Esophagus squamous epithelium (tissue), 5 donors: ENCODE measurements around the gene SMIM41. TPM values are rescaled to one million over a fixed set of nuclear protein-coding genes. Genes with fewer than 3 reads are reported as not detected.

ENCODE experiments used
- DNase-seq: peaks from one replicate; lab custom pipeline; 2025; lab: John Stamatoyannopoulos, UW
- H3K27ac ChIP-seq, 4 donors: fragments of 200-600 bp; sonication (generic); one replicate each; pipeline ENCODE4 v1.5.1; 2016 to 2019; ENCODE audit warnings: mild to moderate bottlenecking in 1 of 4
- H3K27me3 ChIP-seq, 4 donors: fragments of 200-600 bp; sonication (generic); 1 replicate in 3 of 4; 2 replicates in 1 of 4; pipeline versions ENCODE4 v1.5.1 to v1.6.0; 2017 to 2021; ENCODE audit warnings: antibody characterized with exemption in 1 of 4
- H3K36me3 ChIP-seq, 3 donors: fragments of 200-600 bp; sonication (generic); one replicate each; pipeline ENCODE4 v1.5.1; 2016 to 2019
- H3K4me1 ChIP-seq, 3 donors: fragments of 200-600 bp; sonication (generic); one replicate each; pipeline ENCODE4 v1.5.1; 2017 to 2019
- H3K4me3 ChIP-seq, 4 donors: fragments of 200-600 bp; sonication (generic); 1 replicate in 3 of 4; 2 replicates in 1 of 4; pipeline ENCODE4 v1.5.1; 2016 to 2019; ENCODE audit warnings: mild to moderate bottlenecking in 2 of 4, moderate library complexity in 1 of 4
- H3K9me3 ChIP-seq, 3 donors: fragments of 200-600 bp; sonication (generic); one replicate each; pipeline ENCODE4 v1.5.1; 2016 to 2019
- CTCF ChIP-seq, 6 experiments: fragments of 450-650 bp in 4 of 6; fragments of 200-600 bp in 2 of 6; sonication (generic) in 2 of 6; IDR thresholded peaks; one replicate each; pipeline ENCODE4 v1.5.1; 2016 to 2019; ENCODE audit warnings: antibody characterized with exemption in 6 of 6, mild to moderate bottlenecking in 4 of 6, moderate library complexity in 4 of 6
- POLR2A ChIP-seq, 4 donors: fragments of 450-650 bp; IDR thresholded peaks; one replicate each; pipeline ENCODE4 v1.6.1; 2017; ENCODE audit warnings: antibody characterized with exemption in 4 of 4, mild to moderate bottlenecking in 4 of 4, moderate library complexity in 3 of 4
- WGBS, 2 donors: methylation state at CpG; one replicate each; pipeline ENCODE4 v1.1.5; 2018; 5-methylcytosine and 5-hydroxymethylcytosine counted together
- intact Hi-C: fragments of 100-400 bp; cut with DNase I; formaldehyde crosslinking; loops from one replicate; pipeline ENCODE4 v1.15.0; 2022
- total RNA-seq, 4 donors: library from RNA; depleted of rRNA; stranded (reverse); fragments of >200 nt; gene quantifications; one replicate each; pipeline ENCODE4 v1.1.0, GENCODE V29; 2016
- donor health status: DM: yes; HTN: yes; CAD: no.

SMIM41 gene
- total RNA-seq, 4 donors from 2014 or later: 0.50 to 5.7 (median 1.8) TPM; not detected in 1

- DNase-seq: no peak
- no peaks in the 10 kb centered on the region for H3K36me3 ChIP-seq
- H3K27ac ChIP-seq: no peak overlapping the region
- peaks cover 0 to 59% (median 0%) of the 10 kb centered on the region in 4 donors for H3K27me3 ChIP-seq
- peaks cover 0 to 20% (median 14%) of the 10 kb centered on the region in 3 donors for H3K4me1 ChIP-seq
- H3K9me3 ChIP-seq: no peaks in the 10 kb centered on the region
- TF ChIP-seq CTCF (IDR thresholded peaks at IDR 0.05) (no peak), POLR2A (IDR thresholded peaks at IDR 0.05) (no peak)
- WGBS, 2 donors: 30 to 43% methylated on average over 8 to 9 of the region's 9 CpGs
- intact Hi-C loops: no loop called here
- no peak overlapping the region for H3K4me3 ChIP-seq
Measured at GRCh38 chr12:52086366-52086765, 6.9 kb downstream of the SMIM41 start.

GRCh38 chr12:52086944-52087835, 7.7 kb downstream of the SMIM41 start:
- Histone ChIP-seq H3K27me3 (peaks cover 0 to 66% (median 0%) of the 10 kb centered on the region in 4 donors), H3K4me1 (peaks cover 0 to 12% (median 7%) of the 10 kb centered on the region in 3 donors), H3K36me3 (no peaks in the 10 kb centered on the region), H3K4me3 (no peak overlapping the region), H3K27ac (no peak overlapping the region), H3K9me3 (no peaks in the 10 kb centered on the region)
- TF ChIP-seq CTCF (IDR thresholded peaks at IDR 0.05): no peak
- TF ChIP-seq POLR2A (IDR thresholded peaks at IDR 0.05): no peak
- intact Hi-C loops: no loop called here
- DNase-seq: no peak
- 70 to 80% methylated on average over 17 to 20 of the region's 22 CpGs for WGBS, 2 donors

DNA sequence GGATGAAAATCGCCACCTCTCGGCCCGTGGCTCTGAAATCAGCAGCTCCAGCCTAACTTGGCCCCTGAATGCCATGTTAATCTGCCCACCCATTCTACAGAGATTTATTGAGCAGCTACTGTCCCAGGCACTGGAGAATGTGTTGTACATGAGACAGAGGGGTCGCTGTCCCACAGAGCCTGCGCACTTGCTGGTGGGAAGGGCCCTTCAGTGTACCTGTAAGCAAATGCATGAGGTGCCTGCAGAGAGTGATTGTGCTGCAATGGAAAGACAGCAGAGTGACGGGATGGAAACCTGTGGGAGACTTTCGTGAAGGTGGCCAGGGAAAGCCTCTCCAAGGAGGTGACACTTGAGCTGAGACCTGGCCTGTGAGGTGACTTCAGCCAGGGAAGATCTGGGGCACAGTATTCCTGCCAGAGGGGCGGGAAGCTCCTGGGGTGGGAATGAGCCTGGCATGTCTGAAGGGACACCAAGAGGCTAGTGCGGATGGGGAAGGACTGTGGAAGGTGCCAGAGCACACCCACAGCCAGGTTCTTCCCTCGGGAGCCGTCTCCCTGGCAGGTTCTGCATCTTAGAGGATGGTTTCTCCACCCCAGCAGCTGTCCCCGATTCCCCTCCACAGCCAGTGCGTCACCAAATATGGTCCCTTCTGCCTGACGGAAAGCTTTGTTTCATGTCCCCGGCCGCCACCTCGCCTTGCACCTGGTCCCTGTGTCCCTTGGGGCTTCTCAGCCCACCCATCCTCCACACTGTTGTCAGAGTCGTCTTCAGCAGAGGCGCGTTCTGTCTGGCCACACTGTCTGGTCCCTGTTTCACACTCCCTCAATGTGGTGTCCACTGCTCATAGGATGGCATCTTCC, 8.7 kb downstream of the SMIM41 start:
- intact Hi-C loops: no loop called here
- no peak for TF ChIP-seq POLR2A (IDR thresholded peaks at IDR 0.05)
- TF ChIP-seq CTCF (IDR thresholded peaks at IDR 0.05): no peak
- no peak overlapping the region for H3K27ac ChIP-seq
- no peaks in the 10 kb centered on the region for H3K36me3 ChIP-seq
- no peak overlapping the region for H3K4me3 ChIP-seq
- peaks cover 0 to 2% (median 0%) of the 10 kb centered on the region in 3 donors for H3K4me1 ChIP-seq
- no peak for DNase-seq
- H3K27me3 ChIP-seq: peaks cover 0 to 76% (median 0%) of the 10 kb centered on the region in 4 donors
- H3K9me3 ChIP-seq: no peaks in the 10 kb centered on the region
- WGBS, 2 donors: 76 to 83% methylated on average over 16 to 20 of the region's 20 CpGs

- intact Hi-C loops: no loop called here
- DNase-seq: no peak
- no peaks in the 10 kb centered on the region for H3K9me3 ChIP-seq
- H3K4me3 ChIP-seq: no peak overlapping the region
- no peak overlapping the region for H3K27ac ChIP-seq
- no peaks in the 10 kb centered on the region for H3K36me3 ChIP-seq
- peaks cover 0 to 77% (median 0%) of the 10 kb centered on the region in 4 donors for H3K27me3 ChIP-seq
- no peaks in the 10 kb centered on the region for H3K4me1 ChIP-seq
- 65 to 91% methylated on average over 11 of the region's 11 CpGs for WGBS, 2 donors
- TF ChIP-seq POLR2A (IDR thresholded peaks at IDR 0.05) (no peak), CTCF (IDR thresholded peaks at IDR 0.05) (no peak)
Measured at GRCh38 chr12:52089491-52089890, 10.0 kb downstream of the SMIM41 start.
